ENCODE data around the gene NEK10. TPM values are rescaled to one million over a fixed set of nuclear protein-coding genes. Genes with fewer than 3 reads are reported as not detected.
A peak's percentile ranks its signal among the peaks of the same experiment; 100 is the strongest.

NEK10 gene
- total RNA-seq, 1 donor from 2014 or later, result 9.4 TPM

DNA sequence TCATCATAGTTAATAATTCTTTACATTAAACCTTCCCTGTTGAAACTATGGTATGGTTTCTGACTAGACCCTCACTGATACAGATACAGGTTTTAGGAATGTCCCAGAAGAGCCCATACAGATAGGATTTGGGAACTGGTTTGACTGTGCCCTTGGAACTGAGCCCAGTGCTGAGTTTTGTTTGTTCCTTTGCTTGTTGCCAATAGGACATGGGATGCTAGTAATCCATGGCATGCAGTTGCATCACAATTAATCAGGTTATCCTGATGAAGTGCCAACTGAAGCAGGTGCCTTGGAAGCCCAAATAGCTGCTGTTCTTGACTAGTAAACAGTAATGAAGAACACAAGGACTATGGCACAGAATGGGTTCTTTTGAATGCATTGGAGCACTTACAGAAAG, 230.6 kb downstream of the NEK10 start:
- DNase-seq, result no peak
- intact Hi-C loops (cut with DNase I), result loop anchor here (10.0 kb wide), 1 partner anchor 116 kb away; no protein-coding TSS in a partner anchor
- no peaks in the 10 kb centered on the region for H3K27me3 ChIP-seq (ENCODE audit: low read depth)
- TF ChIP-seq, protein P1, sequence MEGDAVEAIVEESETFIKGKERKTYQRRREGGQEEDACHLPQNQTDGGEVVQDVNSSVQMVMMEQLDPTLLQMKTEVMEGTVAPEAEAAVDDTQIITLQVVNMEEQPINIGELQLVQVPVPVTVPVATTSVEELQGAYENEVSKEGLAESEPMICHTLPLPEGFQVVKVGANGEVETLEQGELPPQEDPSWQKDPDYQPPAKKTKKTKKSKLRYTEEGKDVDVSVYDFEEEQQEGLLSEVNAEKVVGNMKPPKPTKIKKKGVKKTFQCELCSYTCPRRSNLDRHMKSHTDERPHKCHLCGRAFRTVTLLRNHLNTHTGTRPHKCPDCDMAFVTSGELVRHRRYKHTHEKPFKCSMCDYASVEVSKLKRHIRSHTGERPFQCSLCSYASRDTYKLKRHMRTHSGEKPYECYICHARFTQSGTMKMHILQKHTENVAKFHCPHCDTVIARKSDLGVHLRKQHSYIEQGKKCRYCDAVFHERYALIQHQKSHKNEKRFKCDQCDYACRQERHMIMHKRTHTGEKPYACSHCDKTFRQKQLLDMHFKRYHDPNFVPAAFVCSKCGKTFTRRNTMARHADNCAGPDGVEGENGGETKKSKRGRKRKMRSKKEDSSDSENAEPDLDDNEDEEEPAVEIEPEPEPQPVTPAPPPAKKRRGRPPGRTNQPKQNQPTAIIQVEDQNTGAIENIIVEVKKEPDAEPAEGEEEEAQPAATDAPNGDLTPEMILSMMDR (IDR thresholded peaks at IDR 0.05), result no peak
- H3K4me3 ChIP-seq, result no peak overlapping the region
- ATAC-seq, result no peak
- no peaks in the 10 kb centered on the region for H3K4me1 ChIP-seq
- H3K27ac ChIP-seq, result no peak overlapping the region
- peaks cover 7% of the 10 kb centered on the region for H3K9me3 ChIP-seq
- no peaks in the 10 kb centered on the region for H3K36me3 ChIP-seq

DNA sequence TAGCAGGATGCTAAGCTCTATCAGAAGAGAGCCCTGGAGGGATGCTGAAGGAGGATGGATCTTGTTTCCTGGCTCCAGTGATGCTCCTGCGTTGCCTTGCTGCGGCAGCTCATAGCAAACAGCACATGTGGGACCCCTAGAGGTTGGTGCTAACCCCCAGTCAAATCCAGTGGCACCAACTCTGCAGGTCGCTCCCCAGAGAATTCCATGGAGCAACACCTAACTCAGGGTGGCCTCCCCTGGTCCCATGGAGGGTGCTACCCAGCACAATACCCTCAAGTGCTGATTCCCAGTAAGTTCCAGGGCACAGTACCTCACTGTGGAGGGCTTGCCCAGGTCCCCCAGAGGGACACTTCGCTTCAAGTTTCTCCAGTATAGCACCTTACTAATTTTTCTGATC, 231.2 kb downstream of the NEK10 start:
- intact Hi-C loops (cut with DNase I), result loop anchor here (10.0 kb wide), 1 partner anchor 117 kb away; no protein-coding TSS in a partner anchor
- TF ChIP-seq, protein P1 (IDR thresholded peaks at IDR 0.05), result no peak
- no peaks in the 10 kb centered on the region for H3K4me1 ChIP-seq
- H3K27me3 ChIP-seq (ENCODE audit: low read depth), result no peaks in the 10 kb centered on the region
- H3K27ac ChIP-seq, result no peak overlapping the region
- no peak for DNase-seq
- H3K4me3 ChIP-seq, result no peak overlapping the region
- no peak for ATAC-seq
- peaks cover 7% of the 10 kb centered on the region for H3K9me3 ChIP-seq
- H3K36me3 ChIP-seq, result no peaks in the 10 kb centered on the region

DNA sequence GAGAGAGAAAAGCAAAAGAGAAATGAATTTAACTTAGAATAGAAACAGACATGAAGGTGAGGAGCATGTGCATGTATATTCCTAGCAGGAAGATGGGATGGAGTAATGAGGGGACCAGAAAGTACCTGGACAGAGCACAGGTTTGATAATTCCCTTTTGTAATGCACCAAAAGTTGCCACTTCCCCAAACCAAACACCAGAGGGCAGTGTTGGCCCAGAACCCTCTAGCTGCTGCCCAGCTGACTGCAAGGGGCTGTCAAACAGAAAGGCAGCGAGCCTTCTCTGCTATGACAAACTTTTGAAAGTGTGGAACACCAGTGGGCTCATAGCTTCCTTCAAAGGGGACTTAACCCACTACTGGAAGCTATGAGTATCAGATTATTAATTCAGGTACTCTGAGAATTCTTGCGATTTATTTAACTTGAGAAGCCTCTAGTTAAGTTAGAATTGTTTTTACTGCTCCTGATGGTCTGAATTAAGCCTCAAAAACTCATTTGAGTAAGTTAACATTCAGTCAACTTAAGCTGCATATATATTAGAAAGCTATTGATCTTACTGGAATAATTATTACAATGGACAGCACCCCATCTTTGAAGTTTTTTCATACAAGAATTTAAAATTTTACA, 234.9 kb downstream of the NEK10 start:
- intact Hi-C loops (cut with DNase I), result loop anchor here (10.0 kb wide), 1 partner anchor 121 kb away; no protein-coding TSS in a partner anchor
- TF ChIP-seq, protein P1 (IDR thresholded peaks at IDR 0.05), result peak; percentile 88
- ATAC-seq, result peak; percentile 88
- Histone ChIP-seq H3K27ac (no peak overlapping the region), H3K9me3 (no peaks in the 10 kb centered on the region), H3K4me1 (no peaks in the 10 kb centered on the region), H3K27me3 (ENCODE audit: low read depth) (no peaks in the 10 kb centered on the region), H3K36me3 (no peaks in the 10 kb centered on the region), H3K4me3 (no peak overlapping the region)
- DNase-seq, result peak; percentile 51

DNA sequence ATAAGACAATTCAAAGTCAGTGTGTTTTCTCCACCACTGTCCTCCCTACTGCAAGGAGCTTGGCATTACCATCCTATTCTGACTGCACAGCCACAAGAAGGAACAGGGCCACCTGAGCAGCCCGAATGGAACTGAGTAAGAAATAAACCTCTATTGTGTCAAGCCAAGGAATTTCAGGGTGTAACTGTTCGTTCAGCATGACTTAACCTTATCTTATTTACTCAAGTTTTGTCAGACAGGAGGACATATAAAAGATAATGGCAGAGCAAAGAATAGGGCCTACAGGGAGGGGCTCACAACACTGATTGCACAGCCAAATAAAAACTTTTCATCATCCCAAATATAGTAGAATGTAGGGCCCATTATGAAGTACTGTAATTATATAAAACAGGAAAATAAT, 236.1 kb downstream of the NEK10 start:
- Histone ChIP-seq H3K27ac (no peak overlapping the region), H3K36me3 (no peaks in the 10 kb centered on the region), H3K27me3 (ENCODE audit: low read depth) (no peaks in the 10 kb centered on the region), H3K9me3 (no peaks in the 10 kb centered on the region), H3K4me1 (no peaks in the 10 kb centered on the region), H3K4me3 (no peak overlapping the region)
- DNase-seq (no peak), ATAC-seq (no peak)
- TF ChIP-seq, protein P1 (IDR thresholded peaks at IDR 0.05), result no peak
- intact Hi-C loops (cut with DNase I), result loop anchor here (10.0 kb wide), 1 partner anchor 122 kb away; no protein-coding TSS in a partner anchor

DNA sequence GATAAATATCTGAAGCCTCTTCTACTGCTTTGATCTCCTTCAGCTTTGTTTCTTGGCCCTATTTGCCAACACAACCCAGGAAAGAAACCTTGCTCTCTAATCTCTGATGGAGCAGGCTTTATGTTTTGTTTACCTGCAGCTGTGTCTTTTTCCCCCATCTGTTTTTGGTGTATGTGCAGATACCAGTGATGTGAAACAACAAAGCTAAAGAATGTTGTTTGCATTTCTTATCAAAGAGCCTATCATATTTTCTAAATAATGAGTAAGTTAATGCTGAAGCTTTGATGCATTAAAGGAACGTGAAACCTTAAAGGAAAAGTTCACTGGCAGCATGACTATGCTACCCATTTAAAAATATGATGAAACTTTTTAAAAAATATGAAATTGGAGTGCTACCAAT, 238.4 kb downstream of the NEK10 start:
- no peaks in the 10 kb centered on the region for H3K4me1 ChIP-seq
- ATAC-seq (no peak), DNase-seq (no peak)
- intact Hi-C loops (cut with DNase I), result loop anchor here (10.0 kb wide), 1 partner anchor 124 kb away; no protein-coding TSS in a partner anchor
- no peak overlapping the region for H3K4me3 ChIP-seq
- no peaks in the 10 kb centered on the region for H3K36me3 ChIP-seq
- no peak overlapping the region for H3K27ac ChIP-seq
- TF ChIP-seq, protein P1 (IDR thresholded peaks at IDR 0.05), result no peak
- no peaks in the 10 kb centered on the region for H3K9me3 ChIP-seq
- no peaks in the 10 kb centered on the region for H3K27me3 ChIP-seq (ENCODE audit: low read depth)

All from lower lobe of right lung (tissue), 2 donors.